ENCODE measurements around the gene MAP3K1.

Gene MAP3K1

GRCh38 chr5:56837956-56838355 lies 22.6 kb downstream of the MAP3K1 start:
- no peak for TF ChIP-seq CTCF (conservative IDR thresholded peaks at IDR 0.05)
- no peak overlapping the region for H3K27ac ChIP-seq

GRCh38 chr5:56838409-56839039 lies 23.2 kb downstream of the MAP3K1 start:
- TF ChIP-seq CTCF (conservative IDR thresholded peaks at IDR 0.05): peak; percentile 64
- H3K27ac ChIP-seq: no peak overlapping the region

GRCh38 chr5:56839062-56839461 lies 23.7 kb downstream of the MAP3K1 start:
- H3K27ac ChIP-seq: no peak overlapping the region

GRCh38 chr5:56840597-56840996 lies 25.2 kb downstream of the MAP3K1 start:
- no peak for TF ChIP-seq CTCF (conservative IDR thresholded peaks at IDR 0.05)
- H3K27ac ChIP-seq: no peak overlapping the region

More at GRCh38 chr5:56839062-56839461, 23.7 kb downstream of the MAP3K1 start:
- no peak for TF ChIP-seq CTCF (conservative IDR thresholded peaks at IDR 0.05)

GRCh38 chr5:56845277-56845676 lies 29.9 kb downstream of the MAP3K1 start:
- H3K27ac ChIP-seq: no peak overlapping the region
- TF ChIP-seq CTCF (conservative IDR thresholded peaks at IDR 0.05): no peak

- H3K27ac ChIP-seq: no peak overlapping the region
- TF ChIP-seq CTCF (conservative IDR thresholded peaks at IDR 0.05): no peak
Observed at GRCh38 chr5:56845904-56846480, 30.6 kb downstream of the MAP3K1 start.

GRCh38 chr5:56848206-56848605 lies 32.9 kb downstream of the MAP3K1 start:
- H3K27ac ChIP-seq: no peak overlapping the region
- no peak for TF ChIP-seq CTCF (conservative IDR thresholded peaks at IDR 0.05)
